HG02623 (cell line): ENCODE measurements around the gene LPP.

ENCODE experiments used
- ATAC-seq: cut with Tn5 transposase; IDR thresholded peaks from one replicate; pipeline ENCODE4 v1.9.1; 2021; ENCODE audit warnings: moderate library complexity; ENCODE audit not compliant: unreplicated experiment

Gene LPP

GRCh38 chr3:188573956-188574355 is 420.0 kb downstream of the LPP start:
- no peak for ATAC-seq

GRCh38 chr3:188574885-188575284 is 420.9 kb downstream of the LPP start:
- ATAC-seq = no peak

GRCh38 chr3:188575501-188575900 is 421.5 kb downstream of the LPP start:
- ATAC-seq = no peak

GRCh38 chr3:188577539-188577938 is 423.6 kb downstream of the LPP start:
- no peak for ATAC-seq

- no peak for ATAC-seq
These were observed 424.8 kb downstream of the LPP start for GRCh38 chr3:188578576-188579363.

GRCh38 chr3:188580223-188580622 is 426.3 kb downstream of the LPP start:
- ATAC-seq = no peak

- ATAC-seq = no peak
These were observed 426.7 kb downstream of the LPP start for GRCh38 chr3:188580659-188581058.

GRCh38 chr3:188581365-188581764 is 427.4 kb downstream of the LPP start:
- no peak for ATAC-seq

GRCh38 chr3:188581792-188582191 is 427.8 kb downstream of the LPP start:
- no peak for ATAC-seq

- ATAC-seq = no peak
These were observed 429.6 kb downstream of the LPP start for GRCh38 chr3:188583341-188584161.

- no peak for ATAC-seq
These were observed 430.2 kb downstream of the LPP start for GRCh38 chr3:188584162-188584529.

- ATAC-seq = no peak
These were observed 431.2 kb downstream of the LPP start for GRCh38 chr3:188584958-188585689.

GRCh38 chr3:188589071-188589470 is 435.1 kb downstream of the LPP start:
- ATAC-seq = no peak

- ATAC-seq = no peak
These were observed 435.8 kb downstream of the LPP start for GRCh38 chr3:188589771-188590170.

GRCh38 chr3:188590557-188590956 is 436.6 kb downstream of the LPP start:
- no peak for ATAC-seq

GRCh38 chr3:188594139-188594538 is 440.2 kb downstream of the LPP start:
- no peak for ATAC-seq

- ATAC-seq = no peak
These were observed 442.0 kb downstream of the LPP start for GRCh38 chr3:188595890-188596376.

- ATAC-seq = no peak
These were observed 444.9 kb downstream of the LPP start for GRCh38 chr3:188598894-188599293.

- no peak for ATAC-seq
These were observed 448.2 kb downstream of the LPP start for GRCh38 chr3:188602111-188602510.

GRCh38 chr3:188602620-188603019 is 448.7 kb downstream of the LPP start:
- ATAC-seq = no peak

- ATAC-seq = no peak
These were observed 450.7 kb downstream of the LPP start for GRCh38 chr3:188604651-188605050.
